K562 (cell line): ENCODE data around the gene MON2. TPM values are rescaled to one million over a fixed set of nuclear protein-coding genes. Genes with fewer than 3 reads are reported as not detected.
A peak's percentile ranks its signal among the peaks of the same experiment; 100 is the strongest.

Experiments used
- ATAC-seq: fragments of 200-7000 bp; cut with Tn5 transposase; 3 replicates; pipeline ENCODE4 v1.9.1; 2020; ENCODE audit warnings: moderate library complexity
- BruUV-seq: library from RNA; stranded (reverse); fragments of 400-500 nt; replicated peaks from 2 replicates; lab custom pipeline; 2021; lab: Mats Ljungman, UMichigan
- CTCF ChIA-PET: fragments of 300-600 bp; formaldehyde crosslinking; extraction: SDS; loops from one replicate; lab custom pipeline; 2021; ENCODE audit warnings: low intra/inter-chr PET ratio; lab: Yijun Ruan, JAX
- POLR2A ChIA-PET: fragments of 300-600, 350-650 bp; sonication (Branson Sonifier 250); formaldehyde crosslinking; extraction: SDS; loops from one replicate; lab custom pipeline; 2021; ENCODE audit warnings: antibody characterized with exemption, inconsistent platforms; lab: Yijun Ruan, JAX
- DNase-seq, 4 experiments: peaks; one replicate each; pipeline versions ENCODE4 v3.0.0 to v3.0.0-alpha.2; 2011 to 2018; ENCODE audit warnings: low spot score in 3 of 4, mixed read lengths in 3 of 4; ENCODE audit errors: extremely low read depth in 1 of 4
- FAIRE-seq: peaks from 2 replicates; lab custom pipeline; 2011; peaks lifted over from hg19 to GRCh38; lab: Jason Lieb, UNC
- H2AFZ ChIP-seq: 2 replicates; pipeline ENCODE4 v1.6.0; 2011; ENCODE audit warnings: low read depth, low read length, control low read depth, inconsistent platforms
- H3K27ac ChIP-seq: fragments of 200-600 bp; 3 replicates; pipeline ENCODE4 v1.8.0; 2011; ENCODE audit warnings: low read depth, mild to moderate bottlenecking, control low read depth, inconsistent platforms, low read length, moderate library complexity, mixed read lengths; ENCODE audit errors: extremely low read depth
- H3K27me3 ChIP-seq, 2 experiments: fragments of 300-600 bp in 1 of 2; 2 replicates in 1 of 2; 3 replicates in 1 of 2; pipeline versions ENCODE4 v1.6.0 to v1.8.0; 2011; ENCODE audit warnings: inconsistent platforms in 2 of 2, low read length in 2 of 2, mild to moderate bottlenecking in 1 of 2, mixed read lengths in 1 of 2, moderate library complexity in 1 of 2; ENCODE audit not compliant: control insufficient read depth in 2 of 2, insufficient read depth in 2 of 2
- H3K36me3 ChIP-seq: fragments of 300-600 bp; 3 replicates; pipeline ENCODE4 v1.8.0; 2011; ENCODE audit warnings: mild to moderate bottlenecking, low read length, inconsistent platforms; ENCODE audit not compliant: control insufficient read depth, insufficient read depth
- H3K4me1 ChIP-seq, 2 experiments: fragments of 200-600 bp in 1 of 2; replicated peaks in 1 of 2; 2 replicates in 1 of 2; 3 replicates in 1 of 2; pipeline versions ENCODE4 v1.5.1 to v1.8.0; 2011; ENCODE audit warnings: inconsistent platforms in 2 of 2, low read length in 2 of 2, mild to moderate bottlenecking in 1 of 2, mixed read lengths in 1 of 2, moderate library complexity in 1 of 2; ENCODE audit not compliant: control insufficient read depth in 2 of 2, insufficient read depth in 2 of 2
- H3K4me2 ChIP-seq: 2 replicates; pipeline ENCODE4 v1.6.1; 2011; ENCODE audit warnings: low read length, control low read depth, inconsistent platforms, mixed read lengths; ENCODE audit not compliant: insufficient read depth
- H3K4me3 ChIP-seq: fragments of 200-600 bp; sonication (generic), shearing (Covaris generic); 2 replicates; pipeline ENCODE4 v1.5.1; 2016; ENCODE audit warnings: control low read depth, inconsistent platforms
- H3K79me2 ChIP-seq: fragments of 200-600 bp; 3 replicates; pipeline ENCODE4 v1.8.0; 2011; ENCODE audit warnings: low read length, inconsistent platforms; ENCODE audit not compliant: control insufficient read depth, insufficient read depth
- H3K9ac ChIP-seq, 2 experiments: 2 replicates each; pipeline versions ENCODE4 v1.6.0 to v1.6.1; 2011; ENCODE audit warnings: low read depth in 2 of 2, low read length in 2 of 2, control low read depth in 1 of 2, inconsistent platforms in 1 of 2, mild to moderate bottlenecking in 1 of 2, mixed read lengths in 1 of 2; ENCODE audit not compliant: insufficient read depth in 1 of 2
- H3K9me1 ChIP-seq: one replicate; pipeline ENCODE4 v1.6.0; 2011; ENCODE audit warnings: inconsistent platforms, mild to moderate bottlenecking, low read length, moderate library complexity; ENCODE audit not compliant: control insufficient read depth, insufficient read depth
- H3K9me3 ChIP-seq: replicated peaks from 2 replicates; pipeline ENCODE4 v1.5.1; 2011; ENCODE audit warnings: low read depth, low read length, inconsistent platforms; ENCODE audit not compliant: control insufficient read depth, insufficient read depth
- H4K20me1 ChIP-seq: replicated peaks from 2 replicates; pipeline ENCODE4 v1.6.1; 2011; ENCODE audit warnings: low read length, inconsistent platforms, mixed read lengths; ENCODE audit not compliant: control insufficient read depth, insufficient read depth
- GATAD2B ChIP-seq: fragments of 450-650 bp; IDR thresholded peaks from 2 replicates; pipeline ENCODE4 v1.6.1; 2017; ENCODE audit warnings: mild to moderate bottlenecking, borderline replicate concordance
- ZNF830 ChIP-seq: fragments of 250-450 bp; sonication (Bioruptor Pico); IDR thresholded peaks from 2 replicates; pipeline ENCODE4 v1.5.0; 2021; ENCODE audit warnings: mild to moderate bottlenecking
- WGBS: fragments of 100-300 bp; shearing (Covaris generic); methylation state at CpG from one replicate; pipeline ENCODE4 v1.1.6; 2016; ENCODE audit warnings: low coverage, mixed read lengths; ENCODE audit not compliant: insufficient coverage; ENCODE audit errors: missing lambda C conversion rate; 5-methylcytosine and 5-hydroxymethylcytosine counted together
- in situ Hi-C: fragments of 300-500 bp; cut with MboI; formaldehyde crosslinking; loops from 4 replicates; pipeline ENCODE4 v1.15.0; 2018; ENCODE audit warnings: inconsistent platforms, mixed read lengths
- intact Hi-C: fragments of 100-400 bp; cut with micrococcal nuclease; formaldehyde crosslinking; loops from 2 replicates; pipeline ENCODE4 v1.14.2; 2022
- polyA plus RNA-seq, 8 experiments: library from polyadenylated mRNA; depleted of rRNA in 4 of 8; stranded (reverse) in 5 of 8; unstranded in 3 of 8; fragments of >200 nt; fragmentation: Nextera tagmentation in 2 of 8; fragmentation: Illumina TruSeq in 1 of 8; extraction: Ambion mirVana in 2 of 8; extraction: Trizol in 1 of 8; gene quantifications; 2 replicates each; pipeline versions ENCODE4 v1.2.1 to v1.2.3, GENCODE V29; 2011 to 2014; ENCODE audit warnings: inconsistent platforms in 1 of 8, missing spikeins in 1 of 8
- total RNA-seq, 7 experiments: library from RNA; depleted of rRNA in 6 of 7; stranded (reverse); fragments of >200 nt in 6 of 7; fragmentation: Illumina TruSeq in 2 of 7; extraction: Trizol in 2 of 7; gene quantifications; 2 replicates each; pipeline versions ENCODE4 v1.2.1 to v1.2.3, GENCODE V29; 2011 to 2021; ENCODE audit warnings: low replicate concordance in 1 of 7
- TF ChIP-seq, protein P1 (sequence below): sonication (generic); IDR thresholded peaks from 2 replicates; pipeline ENCODE4 v1.6.1; 2016
- TF ChIP-seq, protein P2 (sequence below): fragments of 450-650 bp; IDR thresholded peaks from 2 replicates; pipeline ENCODE4 v1.6.1; 2016; ENCODE audit warnings: borderline replicate concordance

The MON2 gene
- total and polyA plus RNA-seq, 9 of the 15 experiments (the other 6 are each of a cell fraction or from before 2014, with no cell fraction given): 3.6 to 31.6 (median 16.8) TPM

GRCh38 chr12:62446754-62447452 is 19.7 kb upstream of the MON2 start:
- H3K9me1 ChIP-seq: no peaks in the 10 kb centered on the region
- ATAC-seq (no peak), FAIRE-seq (no peak), DNase-seq (no peak)
- no peaks in the 10 kb centered on the region for H3K27me3 ChIP-seq
- ChIA-PET POLR2A (no interaction called here), CTCF (no interaction called here)
- intact Hi-C loops: no loop called here
- H3K9me3 ChIP-seq: 0 out of 2 replicates have a peak, but pooled peaks cover 3% of the 10 kb centered on the region
- H3K27ac ChIP-seq: no peak overlapping the region
- no TSS peak for BruUV-seq
- H3K9ac ChIP-seq: no peak overlapping the region
- in situ Hi-C loops: loop anchor here (25.0 kb wide), 1 partner anchor 615 kb away; no protein-coding TSS in a partner anchor
- TF ChIP-seq, protein P1, sequence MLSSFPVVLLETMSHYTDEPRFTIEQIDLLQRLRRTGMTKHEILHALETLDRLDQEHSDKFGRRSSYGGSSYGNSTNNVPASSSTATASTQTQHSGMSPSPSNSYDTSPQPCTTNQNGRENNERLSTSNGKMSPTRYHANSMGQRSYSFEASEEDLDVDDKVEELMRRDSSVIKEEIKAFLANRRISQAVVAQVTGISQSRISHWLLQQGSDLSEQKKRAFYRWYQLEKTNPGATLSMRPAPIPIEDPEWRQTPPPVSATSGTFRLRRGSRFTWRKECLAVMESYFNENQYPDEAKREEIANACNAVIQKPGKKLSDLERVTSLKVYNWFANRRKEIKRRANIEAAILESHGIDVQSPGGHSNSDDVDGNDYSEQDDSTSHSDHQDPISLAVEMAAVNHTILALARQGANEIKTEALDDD: peak; percentile 57; the same call in 1 of the 2 replicates
- no peak for TF ChIP-seq ZNF830
- H3K4me2 ChIP-seq: no peak overlapping the region
- 3% methylated on average over 2 of the region's 2 CpGs for WGBS
- H3K4me1 ChIP-seq: no peaks in the 10 kb centered on the region
- no peaks in the 10 kb centered on the region for H3K79me2 ChIP-seq
- no peaks in the 10 kb centered on the region for H3K36me3 ChIP-seq
- no peak overlapping the region; the same call in 1 of the 2 replicates for H2AFZ ChIP-seq
- no peaks in the 10 kb centered on the region for H4K20me1 ChIP-seq
- no peak overlapping the region for H3K4me3 ChIP-seq

DNA sequence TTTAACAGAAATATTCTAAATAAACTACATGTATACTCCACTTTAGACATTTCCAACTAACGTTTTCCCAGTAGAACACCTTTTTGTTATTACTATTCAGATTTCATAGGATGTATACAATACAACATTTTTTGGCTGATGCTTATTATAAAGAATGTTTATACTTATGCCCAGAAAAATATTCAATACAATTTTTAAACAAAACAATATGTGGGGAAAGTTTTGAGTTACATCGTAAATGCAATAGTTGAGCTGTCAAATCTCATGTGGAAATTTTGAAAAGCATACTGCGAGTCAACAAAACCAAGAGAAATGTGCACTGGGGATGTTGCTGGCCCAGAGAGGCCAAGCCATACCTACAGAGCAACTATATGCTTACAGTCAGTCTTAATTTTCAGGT is 18.2 kb upstream of the MON2 start:
- no peaks in the 10 kb centered on the region for H3K79me2 ChIP-seq
- H3K9me1 ChIP-seq: no peaks in the 10 kb centered on the region
- no peak overlapping the region for H3K27ac ChIP-seq
- H3K4me1 ChIP-seq: no peaks in the 10 kb centered on the region
- FAIRE-seq (no peak), DNase-seq (no peak), ATAC-seq (no peak)
- H3K4me3 ChIP-seq: no peak overlapping the region
- H3K9me3 ChIP-seq: no peaks in the 10 kb centered on the region
- no peak overlapping the region for H3K4me2 ChIP-seq
- TF ChIP-seq GATAD2B: no peak
- TF ChIP-seq, protein P2, sequence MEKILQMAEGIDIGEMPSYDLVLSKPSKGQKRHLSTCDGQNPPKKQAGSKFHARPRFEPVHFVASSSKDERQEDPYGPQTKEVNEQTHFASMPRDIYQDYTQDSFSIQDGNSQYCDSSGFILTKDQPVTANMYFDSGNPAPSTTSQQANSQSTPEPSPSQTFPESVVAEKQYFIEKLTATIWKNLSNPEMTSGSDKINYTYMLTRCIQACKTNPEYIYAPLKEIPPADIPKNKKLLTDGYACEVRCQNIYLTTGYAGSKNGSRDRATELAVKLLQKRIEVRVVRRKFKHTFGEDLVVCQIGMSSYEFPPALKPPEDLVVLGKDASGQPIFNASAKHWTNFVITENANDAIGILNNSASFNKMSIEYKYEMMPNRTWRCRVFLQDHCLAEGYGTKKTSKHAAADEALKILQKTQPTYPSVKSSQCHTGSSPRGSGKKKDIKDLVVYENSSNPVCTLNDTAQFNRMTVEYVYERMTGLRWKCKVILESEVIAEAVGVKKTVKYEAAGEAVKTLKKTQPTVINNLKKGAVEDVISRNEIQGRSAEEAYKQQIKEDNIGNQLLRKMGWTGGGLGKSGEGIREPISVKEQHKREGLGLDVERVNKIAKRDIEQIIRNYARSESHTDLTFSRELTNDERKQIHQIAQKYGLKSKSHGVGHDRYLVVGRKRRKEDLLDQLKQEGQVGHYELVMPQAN: no peak
- WGBS: 29% methylated on average over 3 of the region's 3 CpGs
- no peaks in the 10 kb centered on the region for H4K20me1 ChIP-seq
- H2AFZ ChIP-seq: no peak overlapping the region
- intact Hi-C loops (no loop called here), in situ Hi-C loops (loop anchor here (25.0 kb wide), 1 partner anchor 614 kb away; no protein-coding TSS in a partner anchor)
- no peak overlapping the region for H3K9ac ChIP-seq
- H3K36me3 ChIP-seq: no peaks in the 10 kb centered on the region
- POLR2A ChIA-PET: no interaction called here
- no peaks in the 10 kb centered on the region for H3K27me3 ChIP-seq
- BruUV-seq: no TSS peak
- CTCF ChIA-PET: no interaction called here
